HEK293T (cell line): ENCODE measurements around the gene MUCL3.

ENCODE experiments used
- CTCF ChIA-PET: fragments of 350-600 bp; formaldehyde crosslinking; extraction: SDS; loops from one replicate; lab custom pipeline; 2021; ENCODE audit warnings: antibody characterized with exemption, inconsistent platforms; lab: Yijun Ruan, JAX
- POLR2A ChIA-PET: fragments of 350-600 bp; formaldehyde crosslinking; extraction: SDS; loops from one replicate; lab custom pipeline; 2020; ENCODE audit warnings: antibody characterized with exemption, inconsistent platforms; lab: Yijun Ruan, JAX
- DNase-seq: peaks from one replicate; pipeline ENCODE4 v3.0.0; 2012; ENCODE audit warnings: mixed read lengths; ENCODE audit errors: extremely low spot score
- ARNT ChIP-seq: fragments of 450-650 bp; IDR thresholded peaks from 2 replicates; pipeline ENCODE4 v1.6.1; 2017; ENCODE audit warnings: mild to moderate bottlenecking
- BHLHE40 ChIP-seq: fragments of 450-650 bp; IDR thresholded peaks from 2 replicates; pipeline ENCODE4 v1.6.1; 2016; ENCODE audit warnings: mild to moderate bottlenecking, moderate library complexity, borderline replicate concordance
- CTBP1 ChIP-seq: fragments of 450-650 bp; IDR thresholded peaks from 2 replicates; pipeline ENCODE4 v1.6.1; 2016; ENCODE audit warnings: borderline replicate concordance
- ELF4 ChIP-seq: fragments of 450-650 bp; IDR thresholded peaks from 2 replicates; pipeline ENCODE4 v1.6.1; 2017; ENCODE audit warnings: antibody characterized with exemption
- FOXA1 ChIP-seq: fragments of 450-650 bp; IDR thresholded peaks from 2 replicates; pipeline ENCODE4 v1.6.1; 2016; ENCODE audit warnings: mild to moderate bottlenecking
- FOXK2 ChIP-seq: fragments of 450-650 bp; IDR thresholded peaks from 2 replicates; pipeline ENCODE4 v1.6.1; 2016; ENCODE audit warnings: mild to moderate bottlenecking
- FOXM1 ChIP-seq: fragments of 450-650 bp; IDR thresholded peaks from 2 replicates; pipeline ENCODE4 v1.6.1; 2017; ENCODE audit warnings: mild to moderate bottlenecking, borderline replicate concordance
- HDGF ChIP-seq: fragments of 450-650 bp; IDR thresholded peaks from 2 replicates; pipeline ENCODE4 v1.6.1; 2017; ENCODE audit warnings: antibody characterized with exemption, borderline replicate concordance
- L3MBTL2 ChIP-seq: fragments of 450-650 bp; conservative IDR thresholded peaks from 2 replicates; pipeline ENCODE4 v1.6.1; 2016; ENCODE audit warnings: mild to moderate bottlenecking
- LEF1 ChIP-seq: fragments of 450-650 bp; IDR thresholded peaks from 2 replicates; pipeline ENCODE4 v1.6.1; 2017; ENCODE audit warnings: mild to moderate bottlenecking, borderline replicate concordance
- NFRKB ChIP-seq: fragments of 450-650 bp; IDR thresholded peaks from 2 replicates; pipeline ENCODE4 v1.6.1; 2016; ENCODE audit warnings: mild to moderate bottlenecking, moderate library complexity
- PKNOX1 ChIP-seq: fragments of 450-650 bp; IDR thresholded peaks from 2 replicates; pipeline ENCODE4 v1.6.1; 2016
- SP1 ChIP-seq: fragments of 450-650 bp; IDR thresholded peaks from 2 replicates; pipeline ENCODE4 v1.6.1; 2017
- SUZ12 ChIP-seq: fragments of 450-650 bp; IDR thresholded peaks from 2 replicates; pipeline ENCODE4 v1.6.1; 2016; ENCODE audit warnings: mild to moderate bottlenecking
- TARDBP ChIP-seq: fragments of 450-650 bp; IDR thresholded peaks from 2 replicates; pipeline ENCODE4 v1.6.1; 2016
- ZNF384 ChIP-seq: fragments of 450-650 bp; IDR thresholded peaks from 2 replicates; pipeline ENCODE4 v1.6.1; 2016

Gene MUCL3

DNA sequence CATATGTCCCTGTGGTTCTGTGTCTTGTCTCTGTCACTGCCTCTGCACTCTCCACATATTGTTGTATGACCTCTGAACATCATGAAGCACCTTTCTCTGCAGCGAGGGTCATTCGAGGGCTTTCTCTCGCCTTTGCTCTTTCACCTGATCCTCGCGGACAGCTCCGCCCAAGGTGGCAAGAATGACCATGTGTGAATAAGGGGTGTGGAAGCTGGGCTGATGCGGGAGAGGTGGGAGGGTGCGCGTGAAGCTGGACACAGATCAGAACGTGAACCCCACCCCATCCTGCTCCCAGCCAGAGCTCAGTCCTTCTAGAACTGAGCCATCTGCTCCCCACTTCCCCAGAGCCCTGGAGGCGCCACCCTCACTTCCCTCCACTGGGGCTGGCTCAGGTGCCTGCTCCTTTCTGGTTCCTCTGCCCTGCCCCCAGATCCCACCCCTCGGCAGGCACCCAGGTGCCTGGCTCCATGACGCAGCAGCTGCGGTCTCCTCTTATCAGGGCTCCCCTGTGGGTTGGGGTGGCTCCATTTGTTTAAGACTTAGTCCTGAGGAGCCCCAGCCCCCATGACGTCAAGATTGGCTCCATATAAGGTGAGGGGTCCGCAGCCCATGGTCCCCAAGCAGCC lies at the start of gene MUCL3:
MUCL3 (plus strand) TSS at position 613 of the 626 bp plus-strand sequence. CDS start 27 bp downstream, outside the sequence.
- DNase-seq, result no peak
- ChIA-PET POLR2A (interaction anchor here (1.3 kb wide), 1 partner anchor 27 kb away, joined by 4 read pairs; the partner anchor contains the start of gene VARS2), CTCF (interaction anchor here (0.8 to 1.4 kb wide), 3 partner anchors 104 to 139 kb away, joined by 3 to 4 read pairs (median 3); no protein-coding TSS in a partner anchor)
- TF ChIP-seq FOXK2 (no peak), NFRKB (no peak), FOXA1 (no peak), ZNF384 (no peak), FOXM1 (no peak), ELF4 (no peak), HDGF (no peak), CTBP1 (no peak)

- TF ChIP-seq L3MBTL2 (no peak), ARNT (no peak), TARDBP (no peak), BHLHE40 (no peak), FOXM1 (no peak), FOXA1 (no peak), ELF4 (no peak), CTBP1 (no peak), PKNOX1 (no peak), LEF1 (no peak), ZNF384 (no peak), HDGF (no peak), FOXK2 (no peak), SUZ12 (no peak), SP1 (no peak)
- POLR2A ChIA-PET, result no interaction called here
- no peak for DNase-seq
- CTCF ChIA-PET, result no interaction called here
These were observed 49.4 kb upstream of the MUCL3 start for GRCh38 chr6:30891450-30891723.

DNA sequence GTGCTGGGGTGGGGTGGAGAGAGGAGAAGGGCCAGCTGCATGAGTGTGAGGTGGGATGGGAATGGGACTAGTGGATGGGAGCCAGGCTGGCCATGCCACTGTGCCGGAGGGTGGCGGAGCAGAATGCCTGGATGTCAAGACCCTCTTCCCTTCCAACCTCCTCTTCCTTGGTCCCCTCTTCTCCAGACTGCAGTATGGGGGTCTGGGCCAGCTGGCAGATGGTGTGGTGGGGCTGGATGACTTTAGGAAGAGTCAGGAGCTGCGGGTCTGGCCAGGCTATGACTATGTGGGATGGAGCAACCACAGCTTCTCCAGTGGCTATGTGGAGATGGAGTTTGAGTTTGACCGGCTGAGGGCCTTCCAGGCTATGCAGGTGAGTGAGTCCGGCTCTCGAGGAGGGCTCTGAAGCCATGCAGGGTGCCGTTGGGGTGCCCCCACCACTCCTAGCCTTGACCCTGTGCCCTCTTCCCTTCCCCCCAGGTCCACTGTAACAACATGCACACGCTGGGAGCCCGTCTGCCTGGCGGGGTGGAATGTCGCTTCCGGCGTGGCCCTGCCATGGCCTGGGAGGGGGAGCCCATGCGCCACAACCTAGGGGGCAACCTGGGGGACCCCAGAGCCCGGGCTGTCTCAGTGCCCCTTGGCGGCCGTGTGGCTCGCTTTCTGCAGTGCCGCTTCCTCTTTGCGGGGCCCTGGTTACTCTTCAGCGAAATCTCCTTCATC lies 48.8 kb upstream of the MUCL3 start:
- ChIA-PET POLR2A (no interaction called here), CTCF (no interaction called here)
- no peak for TF ChIP-seq FOXM1
- TF ChIP-seq L3MBTL2, result no peak
- TF ChIP-seq LEF1, result no peak
- TF ChIP-seq ARNT, result no peak
- no peak for TF ChIP-seq CTBP1
- TF ChIP-seq FOXK2, result no peak
- no peak for TF ChIP-seq BHLHE40
- no peak for TF ChIP-seq HDGF
- no peak for TF ChIP-seq SUZ12
- no peak for TF ChIP-seq PKNOX1
- no peak for TF ChIP-seq NFRKB
- no peak for TF ChIP-seq SP1

GRCh38 chr6:30893001-30893591 lies 47.7 kb upstream of the MUCL3 start:
- CTCF ChIA-PET, result no interaction called here

More for the DNA sequence above, 48.8 kb upstream of the MUCL3 start:
- no peak for DNase-seq

DNA sequence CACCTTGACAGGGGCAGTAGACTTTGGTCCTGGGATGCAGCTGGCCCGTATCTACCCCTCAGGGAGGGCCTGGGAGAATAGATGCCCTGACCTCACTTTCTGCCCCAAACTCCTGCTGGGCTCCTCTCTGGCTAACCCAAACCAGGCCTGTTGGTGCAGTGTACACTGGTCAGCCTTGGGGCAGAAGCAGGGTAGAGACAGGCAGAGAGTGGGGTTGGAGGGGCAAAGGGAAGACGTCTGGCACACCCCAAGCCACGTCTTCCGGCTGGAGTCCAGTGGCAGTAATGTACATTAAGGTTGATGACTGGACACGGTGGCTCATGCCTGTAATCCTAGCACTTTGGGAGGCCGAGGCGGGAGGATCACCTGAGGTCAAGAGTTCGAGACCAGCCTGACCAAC lies 47.1 kb upstream of the MUCL3 start:
- no peak for DNase-seq
- no peak for TF ChIP-seq ELF4
- no peak for TF ChIP-seq SP1
- TF ChIP-seq PKNOX1, result no peak
- TF ChIP-seq ZNF384, result no peak
- TF ChIP-seq BHLHE40, result no peak
- no peak for TF ChIP-seq SUZ12
- no peak for TF ChIP-seq L3MBTL2
- no peak for TF ChIP-seq ARNT
- no peak for TF ChIP-seq FOXK2
- TF ChIP-seq CTBP1, result no peak
- TF ChIP-seq HDGF, result no peak
- TF ChIP-seq FOXA1, result no peak
- TF ChIP-seq TARDBP, result no peak
- no peak for TF ChIP-seq LEF1
- no peak for TF ChIP-seq NFRKB
- no peak for TF ChIP-seq FOXM1
- POLR2A ChIA-PET, result no interaction called here
- CTCF ChIA-PET, result interaction anchor here (0.6 kb wide), 1 partner anchor 219 kb away, joined by 3 read pairs; no protein-coding TSS in a partner anchor

More at GRCh38 chr6:30893001-30893591, 47.7 kb upstream of the MUCL3 start:
- POLR2A ChIA-PET, result no interaction called here
- TF ChIP-seq LEF1, result no peak
- TF ChIP-seq FOXM1, result no peak
- TF ChIP-seq NFRKB, result no peak
- TF ChIP-seq ZNF384, result no peak
- TF ChIP-seq L3MBTL2, result no peak
- TF ChIP-seq SP1, result no peak
- no peak for TF ChIP-seq FOXA1
- TF ChIP-seq BHLHE40, result no peak
- no peak for DNase-seq
